Lung (tissue), 12 donors: Measurements from ENCODE around the gene ACACA. TPM values are rescaled to one million over a fixed set of nuclear protein-coding genes. Genes with fewer than 3 reads are reported as not detected.
"Not testable (repeated sequence)": the region's sequence is repeated elsewhere in the genome, so short reads cannot be mapped to it uniquely, and the experiment has no call there.

Experiments
- ATAC-seq: fragments of 200-7000 bp; cut with Tn5 transposase; one replicate; pipeline ENCODE4 v1.9.1; 2020; ENCODE audit warnings: moderate number of reproducible peaks; ENCODE audit not compliant: insufficient read depth, low FRiP score
- DNase-seq, 3 donors: peaks; one replicate each; pipeline ENCODE4 v3.0.0-alpha.2; 2013 to 2017
- H3K27ac ChIP-seq, 2 donors: one replicate each; pipeline ENCODE4 v1.5.1; 2013; ENCODE audit warnings: mild to moderate bottlenecking in 2 of 2, moderate library complexity in 2 of 2, control low read depth in 1 of 2, inconsistent platforms in 1 of 2, low read depth in 1 of 2, low read length in 1 of 2
- H3K27me3 ChIP-seq, 3 donors: one replicate each; pipeline ENCODE4 v1.5.1; 2013; ENCODE audit warnings: low read length in 2 of 3; ENCODE audit not compliant: control insufficient read depth in 3 of 3, insufficient read depth in 3 of 3
- H3K36me3 ChIP-seq, 4 donors: one replicate each; pipeline ENCODE4 v1.5.1; 2013; ENCODE audit warnings: low read length in 4 of 4, mild to moderate bottlenecking in 1 of 4, moderate library complexity in 1 of 4; ENCODE audit not compliant: control insufficient read depth in 4 of 4, insufficient read depth in 4 of 4
- H3K4me1 ChIP-seq, 5 donors: one replicate each; pipeline ENCODE4 v1.5.1; 2013; ENCODE audit warnings: low read length in 5 of 5, mild to moderate bottlenecking in 2 of 5, moderate library complexity in 1 of 5; ENCODE audit not compliant: control insufficient read depth in 5 of 5, insufficient read depth in 5 of 5
- H3K4me3 ChIP-seq: one replicate; pipeline ENCODE4 v1.5.1; 2013; ENCODE audit warnings: mild to moderate bottlenecking, control low read depth, moderate library complexity
- H3K9ac ChIP-seq, 2 donors: one replicate each; pipeline ENCODE4 v1.5.1; 2013; ENCODE audit warnings: low read length in 2 of 2, control low read depth in 1 of 2; ENCODE audit not compliant: insufficient read depth in 1 of 2
- H3K9me3 ChIP-seq, 4 donors: one replicate each; pipeline ENCODE4 v1.5.1; 2013; ENCODE audit warnings: low read length in 3 of 4, mild to moderate bottlenecking in 1 of 4, moderate library complexity in 1 of 4; ENCODE audit not compliant: control insufficient read depth in 4 of 4, insufficient read depth in 3 of 4
- CTCF ChIP-seq: IDR thresholded peaks from 2 replicates; pipeline ENCODE4 v1.5.1; 2012; ENCODE audit warnings: mild to moderate bottlenecking; ENCODE audit errors: control extremely low read depth, extremely low read depth
- WGBS, 2 donors: extraction: QIAGEN DNeasy Blood & Tissue Kit; methylation state at CpG; one replicate each; pipeline ENCODE4 v1.1.7; 2013; 5-methylcytosine and 5-hydroxymethylcytosine counted together
- polyA plus RNA-seq, 2 donors: library from polyadenylated mRNA; stranded (reverse); fragments of 200-250 nt; gene quantifications; one replicate each; pipeline ENCODE4 v1.2.1, GENCODE V29; 2013
- total RNA-seq, 2 donors: library from RNA; depleted of rRNA in 1 of 2; stranded (reverse); fragments of >200 nt in 1 of 2; gene quantifications; one replicate each; pipeline ENCODE4 v1.2.1, GENCODE V29; 2014 to 2021
- donor health status: control.
- donor health status: control.
- donor health status: Bipolar disorder and iron deficiency.
- donor health status: healthy.
- donor health status: DM: yes; HTN: yes; CAD: no.

Gene ACACA
- total and polyA plus RNA-seq, 4 donors: 26.0 to 111 (median 55.6) TPM

GRCh38 chr17:37358830-37359681 is 47.6 kb downstream of the ACACA start:
- Histone ChIP-seq H3K36me3 (peaks cover 0 to 3% (median 2%) of the 10 kb centered on the region in 4 donors), H3K27ac (peak overlapping the region; percentile 94), H3K9me3 (no peaks in the 10 kb centered on the region), H3K9ac (peak overlapping the region; percentile 56 to 87), H3K4me1 (peaks cover 4 to 21% (median 9%) of the 10 kb centered on the region in 5 donors), H3K27me3 (no peaks in the 10 kb centered on the region), H3K4me3 (peak overlapping the region; percentile 63)
- WGBS, 2 donors: 1% methylated on average over 84 to 88 of the region's 88 CpGs
- TF ChIP-seq CTCF: no peak
- ATAC-seq (peak; percentile 94), DNase-seq (peak; percentile 94 to 96 (median 95))

GRCh38 chr17:37358098-37358829 is 48.4 kb downstream of the ACACA start:
- ATAC-seq (peak; percentile 5), DNase-seq (peak; percentile 79 to 83 (median 82))
- Histone ChIP-seq H3K9me3 (no peaks in the 10 kb centered on the region), H3K4me1 (peaks cover 4 to 21% (median 9%) of the 10 kb centered on the region in 5 donors), H3K27me3 (no peaks in the 10 kb centered on the region), H3K4me3 (peak overlapping the region; percentile 63), H3K36me3 (peaks cover 0 to 3% (median 2%) of the 10 kb centered on the region in 4 donors), H3K27ac (peak overlapping the region; percentile 48 to 67), H3K9ac (peak overlapping the region; percentile 6 to 56)
- TF ChIP-seq CTCF: no peak
- 3 to 4% methylated on average over 21 of the region's 21 CpGs for WGBS, 2 donors

GRCh38 chr17:37356796-37357569 is 49.7 kb downstream of the ACACA start:
- H3K9ac ChIP-seq, H3K27ac ChIP-seq, H3K36me3 ChIP-seq, ATAC-seq, H3K4me3 ChIP-seq, H3K9me3 ChIP-seq, H3K27me3 ChIP-seq: not testable (repeated sequence)
- peaks cover 4 to 21% (median 9%) of the 10 kb centered on the region in 5 donors for H3K4me1 ChIP-seq
- 75 to 83% methylated on average over 12 of the region's 12 CpGs for WGBS, 2 donors
- peak in 2 of 3 donors; percentile 10 to 38 for DNase-seq

GRCh38 chr17:37346863-37347402 is 59.7 kb downstream of the ACACA start:
- WGBS, 2 donors: 96 to 97% methylated on average over 8 of the region's 8 CpGs

More at GRCh38 chr17:37346863-37347402, 59.7 kb downstream of the ACACA start:
- H3K27me3 ChIP-seq, H3K36me3 ChIP-seq, ATAC-seq, DNase-seq, H3K9me3 ChIP-seq, H3K9ac ChIP-seq, H3K4me3 ChIP-seq, H3K4me1 ChIP-seq, H3K27ac ChIP-seq: not testable (repeated sequence)
